ENCODE results near the gene EMILIN3.

EMILIN3 gene

DNA sequence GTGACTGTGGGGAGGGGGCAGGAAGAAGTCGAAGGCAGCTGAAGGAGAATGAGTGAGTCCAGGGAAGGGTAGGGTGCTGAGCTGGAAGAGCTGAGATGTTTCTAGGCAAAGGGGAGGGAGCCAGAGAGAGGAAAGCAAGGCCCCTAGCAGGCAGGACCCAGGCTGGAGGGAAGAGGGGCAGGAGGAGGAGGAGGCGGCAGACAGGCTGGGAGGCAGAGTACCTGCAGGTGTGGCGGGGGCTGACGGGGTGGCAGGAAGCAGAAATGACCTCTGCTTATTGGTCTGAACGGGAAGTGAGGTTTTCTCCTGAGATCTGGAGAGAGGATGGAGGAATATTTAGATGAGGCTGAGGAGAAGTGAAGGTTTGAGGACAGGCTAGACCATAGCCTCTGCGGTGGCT lies 10.7 kb upstream of the EMILIN3 start:
- Histone ChIP-seq H3K9ac (ENCODE audit: low read length in 5 of 5) (no peak overlapping the region), H3K4me3 (ENCODE audit: low read depth in 1 of 5, low read length in 5 of 5) (no peak overlapping the region)

GRCh38 chr20:41376349-41376748 lies 9.7 kb upstream of the EMILIN3 start:
- Histone ChIP-seq H3K36me3 (ENCODE audit: control insufficient read depth in 5 of 5, insufficient read depth in 5 of 5, low read length in 5 of 5) (no peaks in the 10 kb centered on the region), H3K9ac (ENCODE audit: low read length in 5 of 5) (no peak overlapping the region), H3K4me3 (ENCODE audit: low read depth in 1 of 5, low read length in 5 of 5) (no peak overlapping the region), H3K9me3 (ENCODE audit: control insufficient read depth in 5 of 5, low read length in 5 of 5) (peaks cover under 1 to 9% (median 2%) of the 10 kb centered on the region in 5 donors), H3K27me3 (ENCODE audit: control insufficient read depth in 5 of 5, insufficient read depth in 4 of 5, low read length in 5 of 5) (peaks cover 5 to 13% (median 10%) of the 10 kb centered on the region in 5 donors), H3K4me1 (ENCODE audit: control insufficient read depth in 5 of 5, insufficient read depth in 5 of 5, low read length in 5 of 5) (no peaks in the 10 kb centered on the region), H3K27ac (ENCODE audit: low read depth, low read length) (no peak overlapping the region)

More for the DNA sequence above, 10.7 kb upstream of the EMILIN3 start:
- Histone ChIP-seq H3K36me3 (ENCODE audit: control insufficient read depth in 5 of 5, insufficient read depth in 5 of 5, low read length in 5 of 5) (no peaks in the 10 kb centered on the region), H3K4me1 (ENCODE audit: control insufficient read depth in 5 of 5, insufficient read depth in 5 of 5, low read length in 5 of 5) (peaks cover 0 to 2% (median 0%) of the 10 kb centered on the region in 5 donors), H3K27ac (ENCODE audit: low read depth, low read length) (no peak overlapping the region), H3K9me3 (ENCODE audit: control insufficient read depth in 5 of 5, low read length in 5 of 5) (peaks cover 0 to 2% (median 0%) of the 10 kb centered on the region in 5 donors), H3K27me3 (ENCODE audit: control insufficient read depth in 5 of 5, insufficient read depth in 4 of 5, low read length in 5 of 5) (peaks cover 5 to 13% (median 10%) of the 10 kb centered on the region in 5 donors)

- Histone ChIP-seq H3K36me3 (ENCODE audit: control insufficient read depth in 5 of 5, insufficient read depth in 5 of 5, low read length in 5 of 5) (no peaks in the 10 kb centered on the region), H3K4me1 (ENCODE audit: control insufficient read depth in 5 of 5, insufficient read depth in 5 of 5, low read length in 5 of 5) (no peaks in the 10 kb centered on the region), H3K27ac (ENCODE audit: low read depth, low read length) (no peak overlapping the region), H3K9me3 (ENCODE audit: control insufficient read depth in 5 of 5, low read length in 5 of 5) (peaks cover 3 to 14% (median 7%) of the 10 kb centered on the region in 5 donors), H3K27me3 (ENCODE audit: control insufficient read depth in 5 of 5, insufficient read depth in 4 of 5, low read length in 5 of 5) (peaks cover 5 to 13% (median 10%) of the 10 kb centered on the region in 5 donors), H3K9ac (ENCODE audit: low read length in 5 of 5) (no peak overlapping the region), H3K4me3 (ENCODE audit: low read depth in 1 of 5, low read length in 5 of 5) (no peak overlapping the region)
Measured at GRCh38 chr20:41375846-41376245, 9.2 kb upstream of the EMILIN3 start.

- Histone ChIP-seq H3K4me1 (ENCODE audit: control insufficient read depth in 5 of 5, insufficient read depth in 5 of 5, low read length in 5 of 5) (no peaks in the 10 kb centered on the region), H3K27me3 (ENCODE audit: control insufficient read depth in 5 of 5, insufficient read depth in 4 of 5, low read length in 5 of 5) (peaks cover 6 to 11% (median 8%) of the 10 kb centered on the region in 5 donors), H3K27ac (ENCODE audit: low read depth, low read length) (no peak overlapping the region), H3K36me3 (ENCODE audit: control insufficient read depth in 5 of 5, insufficient read depth in 5 of 5, low read length in 5 of 5) (no peaks in the 10 kb centered on the region), H3K4me3 (ENCODE audit: low read depth in 1 of 5, low read length in 5 of 5) (no peak overlapping the region), H3K9me3 (ENCODE audit: control insufficient read depth in 5 of 5, low read length in 5 of 5) (peaks cover 3 to 14% (median 7%) of the 10 kb centered on the region in 5 donors), H3K9ac (ENCODE audit: low read length in 5 of 5) (no peak overlapping the region)
Measured at GRCh38 chr20:41373931-41374920, 7.6 kb upstream of the EMILIN3 start.

GRCh38 chr20:41373251-41373783 lies 6.7 kb upstream of the EMILIN3 start:
- Histone ChIP-seq H3K36me3 (ENCODE audit: control insufficient read depth in 5 of 5, insufficient read depth in 5 of 5, low read length in 5 of 5) (no peaks in the 10 kb centered on the region), H3K9ac (ENCODE audit: low read length in 5 of 5) (no peak overlapping the region), H3K4me1 (ENCODE audit: control insufficient read depth in 5 of 5, insufficient read depth in 5 of 5, low read length in 5 of 5) (no peaks in the 10 kb centered on the region), H3K9me3 (ENCODE audit: control insufficient read depth in 5 of 5, low read length in 5 of 5) (peaks cover 3 to 14% (median 7%) of the 10 kb centered on the region in 5 donors), H3K27me3 (ENCODE audit: control insufficient read depth in 5 of 5, insufficient read depth in 4 of 5, low read length in 5 of 5) (peaks cover 6 to 14% (median 11%) of the 10 kb centered on the region in 5 donors), H3K27ac (ENCODE audit: low read depth, low read length) (no peak overlapping the region), H3K4me3 (ENCODE audit: low read depth in 1 of 5, low read length in 5 of 5) (no peak overlapping the region)

DNA sequence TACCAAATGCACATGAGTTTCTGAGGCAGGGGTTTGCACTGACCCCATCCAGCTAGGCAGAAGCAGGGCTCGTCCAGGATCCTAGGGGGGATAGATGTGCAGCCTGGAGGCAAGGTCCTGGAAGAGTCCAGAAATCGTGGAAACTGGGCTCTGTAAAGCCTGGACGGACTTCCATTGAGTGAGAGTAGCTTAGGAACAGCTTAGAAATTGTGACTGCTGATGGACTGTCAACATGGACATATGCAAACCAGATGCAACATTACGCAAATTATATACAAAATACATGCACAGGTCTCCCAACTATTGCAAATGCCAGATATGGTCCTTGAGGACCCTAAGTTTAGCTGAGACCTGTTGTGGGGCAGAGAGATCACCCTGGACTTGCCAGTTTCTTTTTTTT lies 4.8 kb upstream of the EMILIN3 start:
- Histone ChIP-seq H3K27ac (ENCODE audit: low read depth, low read length) (no peak overlapping the region), H3K36me3 (ENCODE audit: control insufficient read depth in 5 of 5, insufficient read depth in 5 of 5, low read length in 5 of 5) (no peaks in the 10 kb centered on the region), H3K9ac (ENCODE audit: low read length in 5 of 5) (no peak overlapping the region), H3K4me3 (ENCODE audit: low read depth in 1 of 5, low read length in 5 of 5) (peak overlapping the region in 1 of 5 donors; percentile 39), H3K9me3 (ENCODE audit: control insufficient read depth in 5 of 5, low read length in 5 of 5) (peaks cover 3 to 14% (median 7%) of the 10 kb centered on the region in 5 donors), H3K4me1 (ENCODE audit: control insufficient read depth in 5 of 5, insufficient read depth in 5 of 5, low read length in 5 of 5) (peaks cover 0 to 4% (median 0%) of the 10 kb centered on the region in 5 donors), H3K27me3 (ENCODE audit: control insufficient read depth in 5 of 5, insufficient read depth in 4 of 5, low read length in 5 of 5) (peaks cover 14 to 26% (median 24%) of the 10 kb centered on the region in 5 donors)

DNA sequence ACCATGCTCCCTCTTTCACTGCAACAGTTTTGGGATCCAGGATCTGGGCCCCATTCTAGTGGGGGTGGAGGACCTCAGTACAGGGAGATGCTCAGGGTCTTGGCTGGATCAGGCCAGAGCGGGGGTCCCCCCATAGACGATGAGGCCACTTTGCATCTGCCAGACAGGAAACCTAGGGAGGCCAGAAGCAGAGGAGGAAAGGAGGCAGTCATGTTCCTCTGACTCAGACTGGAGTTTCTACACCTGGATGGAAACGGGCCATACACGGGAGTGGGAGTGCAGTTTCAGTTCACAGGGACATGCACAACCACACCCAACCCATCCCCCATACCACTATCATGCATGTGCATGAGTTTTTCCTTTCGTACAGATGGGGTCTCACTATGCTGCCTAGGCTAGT lies 3.6 kb upstream of the EMILIN3 start:
- Histone ChIP-seq H3K27me3 (ENCODE audit: control insufficient read depth in 5 of 5, insufficient read depth in 4 of 5, low read length in 5 of 5) (peaks cover 19 to 34% (median 28%) of the 10 kb centered on the region in 5 donors), H3K27ac (ENCODE audit: low read depth, low read length) (no peak overlapping the region), H3K9me3 (ENCODE audit: control insufficient read depth in 5 of 5, low read length in 5 of 5) (peaks cover 3 to 14% (median 7%) of the 10 kb centered on the region in 5 donors), H3K9ac (ENCODE audit: low read length in 5 of 5) (no peak overlapping the region), H3K36me3 (ENCODE audit: control insufficient read depth in 5 of 5, insufficient read depth in 5 of 5, low read length in 5 of 5) (no peaks in the 10 kb centered on the region), H3K4me3 (ENCODE audit: low read depth in 1 of 5, low read length in 5 of 5) (no peak overlapping the region), H3K4me1 (ENCODE audit: control insufficient read depth in 5 of 5, insufficient read depth in 5 of 5, low read length in 5 of 5) (peaks cover 0 to 12% (median 7%) of the 10 kb centered on the region in 5 donors)

DNA sequence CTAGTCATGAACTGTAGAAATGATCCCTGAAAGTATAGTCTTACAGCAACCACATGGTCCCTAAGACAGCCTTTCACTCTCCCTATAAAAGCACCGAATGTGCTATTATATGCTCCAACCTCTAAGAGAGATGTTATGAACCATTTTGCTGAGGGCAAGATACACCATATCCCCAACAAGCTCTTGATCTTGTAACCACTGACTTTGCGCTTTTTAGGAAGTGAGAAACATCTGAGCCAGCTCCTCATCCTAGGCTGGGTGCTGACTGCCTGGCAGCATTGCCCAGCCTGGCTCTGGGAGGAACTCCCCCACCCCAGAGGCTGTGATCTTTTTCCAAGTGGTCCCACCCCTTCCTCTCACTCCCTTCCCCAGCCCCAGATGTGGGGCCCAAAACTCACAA lies 3.1 kb upstream of the EMILIN3 start:
- H3K9me3 ChIP-seq (ENCODE audit: control insufficient read depth in 5 of 5, low read length in 5 of 5): peaks cover 3 to 14% (median 7%) of the 10 kb centered on the region in 5 donors
- peaks cover 22 to 37% (median 33%) of the 10 kb centered on the region in 5 donors for H3K27me3 ChIP-seq (ENCODE audit: control insufficient read depth in 5 of 5, insufficient read depth in 4 of 5, low read length in 5 of 5)
- H3K9ac ChIP-seq (ENCODE audit: low read length in 5 of 5): no peak overlapping the region
- no peak overlapping the region for H3K27ac ChIP-seq (ENCODE audit: low read depth, low read length)
- peaks cover 0 to 12% (median 7%) of the 10 kb centered on the region in 5 donors for H3K4me1 ChIP-seq (ENCODE audit: control insufficient read depth in 5 of 5, insufficient read depth in 5 of 5, low read length in 5 of 5)
- no peak overlapping the region for H3K4me3 ChIP-seq (ENCODE audit: low read depth in 1 of 5, low read length in 5 of 5)
- H3K36me3 ChIP-seq (ENCODE audit: control insufficient read depth in 5 of 5, insufficient read depth in 5 of 5, low read length in 5 of 5): no peaks in the 10 kb centered on the region

GRCh38 chr20:41367956-41368355 lies 1.3 kb upstream of the EMILIN3 start:
- H3K4me1 ChIP-seq (ENCODE audit: control insufficient read depth in 5 of 5, insufficient read depth in 5 of 5, low read length in 5 of 5): peaks cover 0 to 12% (median 7%) of the 10 kb centered on the region in 5 donors
- H3K4me3 ChIP-seq (ENCODE audit: low read depth in 1 of 5, low read length in 5 of 5): no peak overlapping the region
- no peak overlapping the region for H3K9ac ChIP-seq (ENCODE audit: low read length in 5 of 5)
- H3K36me3 ChIP-seq (ENCODE audit: control insufficient read depth in 5 of 5, insufficient read depth in 5 of 5, low read length in 5 of 5): no peaks in the 10 kb centered on the region
- no peak overlapping the region for H3K27ac ChIP-seq (ENCODE audit: low read depth, low read length)
- peaks cover 3 to 14% (median 7%) of the 10 kb centered on the region in 5 donors for H3K9me3 ChIP-seq (ENCODE audit: control insufficient read depth in 5 of 5, low read length in 5 of 5)
- peaks cover 25 to 45% (median 40%) of the 10 kb centered on the region in 5 donors for H3K27me3 ChIP-seq (ENCODE audit: control insufficient read depth in 5 of 5, insufficient read depth in 4 of 5, low read length in 5 of 5)

- Histone ChIP-seq H3K9me3 (ENCODE audit: control insufficient read depth in 5 of 5, low read length in 5 of 5) (peaks cover 3 to 12% (median 7%) of the 10 kb centered on the region in 5 donors), H3K36me3 (ENCODE audit: control insufficient read depth in 5 of 5, insufficient read depth in 5 of 5, low read length in 5 of 5) (no peaks in the 10 kb centered on the region), H3K4me3 (ENCODE audit: low read depth in 1 of 5, low read length in 5 of 5) (no peak overlapping the region), H3K27me3 (ENCODE audit: control insufficient read depth in 5 of 5, insufficient read depth in 4 of 5, low read length in 5 of 5) (peaks cover 25 to 44% (median 39%) of the 10 kb centered on the region in 5 donors), H3K4me1 (ENCODE audit: control insufficient read depth in 5 of 5, insufficient read depth in 5 of 5, low read length in 5 of 5) (peaks cover 0 to 12% (median 7%) of the 10 kb centered on the region in 5 donors), H3K27ac (ENCODE audit: low read depth, low read length) (no peak overlapping the region), H3K9ac (ENCODE audit: low read length in 5 of 5) (no peak overlapping the region)
Measured at GRCh38 chr20:41367393-41367695, 726 bp upstream of the EMILIN3 start.

Measured in subcutaneous abdominal adipose tissue (tissue), 5 donors.